SU-DHL-6 (cell line): ENCODE data around the gene PLSCR5.

Experiments used
- H2AFZ ChIP-seq: fragments of 200-600 bp; sonication (generic); 2 replicates; pipeline ENCODE4 v1.6.1; 2014; ENCODE audit warnings: low read depth, mild to moderate bottlenecking, moderate library complexity, mixed read lengths, antibody characterized with exemption, low read length; ENCODE audit not compliant: severe bottlenecking
- H3F3A ChIP-seq: fragments of 200-600 bp; shearing (Covaris generic); 2 replicates; pipeline ENCODE4 v1.6.0; 2016; ENCODE audit warnings: antibody characterized with exemption, mild to moderate bottlenecking; ENCODE audit not compliant: insufficient read depth
- H3K27ac ChIP-seq: fragments of 200-600 bp; sonication (generic); 2 replicates; pipeline ENCODE4 v1.5.1; 2016; ENCODE audit warnings: low read depth, mild to moderate bottlenecking, low read length, moderate library complexity, mixed read lengths
- H3K27me3 ChIP-seq: fragments of 200-600 bp; sonication (generic), shearing (Covaris generic); 2 replicates; pipeline ENCODE4 v1.6.0; 2014; ENCODE audit warnings: mild to moderate bottlenecking, low read length
- H3K36me3 ChIP-seq: fragments of 200-600 bp; sonication (generic); 2 replicates; pipeline ENCODE4 v1.6.1; 2014; ENCODE audit warnings: mild to moderate bottlenecking, low read length, mixed read lengths
- H3K4me2 ChIP-seq: fragments of 300-600, 200-600 bp; shearing (Covaris generic), sonication (generic); 2 replicates; pipeline ENCODE4 v1.6.0; 2014; ENCODE audit warnings: low read length, low read depth, mild to moderate bottlenecking; ENCODE audit not compliant: poor library complexity, severe bottlenecking
- H3K4me3 ChIP-seq: fragments of 200-600 bp; sonication (generic); 2 replicates; pipeline ENCODE4 v1.5.1; 2014; ENCODE audit warnings: antibody characterized with exemption, low read length, mild to moderate bottlenecking, mixed read lengths; ENCODE audit not compliant: insufficient read depth, poor library complexity, severe bottlenecking
- H3K79me2 ChIP-seq: fragments of 200-600 bp; sonication (generic); 2 replicates; pipeline ENCODE4 v1.6.1; 2014; ENCODE audit warnings: mild to moderate bottlenecking, low read length, moderate library complexity; ENCODE audit not compliant: insufficient read depth
- H3K9ac ChIP-seq: fragments of 200-600 bp; sonication (generic); 2 replicates; pipeline ENCODE4 v1.7.0; 2014; ENCODE audit warnings: mild to moderate bottlenecking, low read length
- H3K9me2 ChIP-seq: fragments of 200-600 bp; sonication (generic); replicated peaks from 2 replicates; pipeline ENCODE4 v1.6.1; 2014; ENCODE audit warnings: low read length; ENCODE audit not compliant: insufficient read depth
- H3K9me3 ChIP-seq: fragments of 200-600 bp; sonication (generic); 2 replicates; pipeline ENCODE4 v1.6.1; 2014; ENCODE audit warnings: low read length, mixed read lengths; ENCODE audit not compliant: insufficient read depth
- H4K20me1 ChIP-seq: fragments of 200-600 bp; sonication (generic); 2 replicates; pipeline ENCODE4 v1.6.1; 2014; ENCODE audit warnings: low read depth, mild to moderate bottlenecking, antibody characterized with exemption, low read length, moderate library complexity, mixed read lengths
- CTCF ChIP-seq: fragments of 200-600 bp; sonication (generic); IDR thresholded peaks from one replicate; pipeline ENCODE4 v1.5.1; 2017; ENCODE audit warnings: antibody characterized with exemption, mild to moderate bottlenecking, low read length, moderate library complexity; ENCODE audit not compliant: insufficient read depth, poor library complexity, severe bottlenecking
- EZH2phosphoT487 ChIP-seq: fragments of 200-600 bp; sonication (generic), shearing (Covaris generic); conservative IDR thresholded peaks from 2 replicates; pipeline ENCODE4 v1.6.1; 2018; ENCODE audit warnings: mild to moderate bottlenecking, antibody characterized with exemption, low read length, moderate library complexity, mixed read lengths

Gene PLSCR5

GRCh38 chr3:146546366-146546965 is 58.7 kb downstream of the PLSCR5 start:
- Histone ChIP-seq H3K36me3 (no peaks in the 10 kb centered on the region), H3F3A (no peaks in the 10 kb centered on the region), H3K9ac (no peak overlapping the region), H3K4me2 (no peak overlapping the region), H3K27me3 (no peaks in the 10 kb centered on the region), H3K4me3 (no peak overlapping the region), H3K9me3 (no peaks in the 10 kb centered on the region), H4K20me1 (no peaks in the 10 kb centered on the region), H3K9me2 (no peaks in the 10 kb centered on the region), H3K79me2 (no peaks in the 10 kb centered on the region), H3K27ac (no peak overlapping the region), H2AFZ (no peak overlapping the region)
- no peak for TF ChIP-seq EZH2phosphoT487
- no peak for TF ChIP-seq CTCF

GRCh38 chr3:146544929-146545528 is 60.1 kb downstream of the PLSCR5 start:
- Histone ChIP-seq H3K9me2 (no peaks in the 10 kb centered on the region), H3K36me3 (no peaks in the 10 kb centered on the region), H4K20me1 (no peaks in the 10 kb centered on the region), H3K9ac (peak overlapping the region; percentile 63), H3K4me3 (peak overlapping the region; percentile 60), H3K79me2 (no peaks in the 10 kb centered on the region), H3F3A (no peaks in the 10 kb centered on the region), H2AFZ (peak overlapping the region; percentile 64), H3K27me3 (no peaks in the 10 kb centered on the region), H3K4me2 (peak overlapping the region; percentile 50), H3K27ac (no peak overlapping the region), H3K9me3 (no peaks in the 10 kb centered on the region)
- TF ChIP-seq CTCF (no peak), EZH2phosphoT487 (no peak)

- peak within 1 kb of the TSS; percentile 63 for H3K9ac ChIP-seq
- H3K79me2 ChIP-seq: no peaks in the 10 kb centered on the region
- peak within 1 kb of the TSS; percentile 60 for H3K4me3 ChIP-seq
- H3K9me3 ChIP-seq: no peaks in the 10 kb centered on the region
- H4K20me1 ChIP-seq: no peaks in the 10 kb centered on the region
- H3K27me3 ChIP-seq: no peaks in the 10 kb centered on the region
- TF ChIP-seq EZH2phosphoT487 (no peak), CTCF (no peak)
- H3K27ac ChIP-seq: no peak within 1 kb of the TSS
- H2AFZ ChIP-seq: peak within 1 kb of the TSS; percentile 64
- H3K36me3 ChIP-seq: no peaks in the 10 kb centered on the region
- H3K4me2 ChIP-seq: peak within 1 kb of the TSS; percentile 50
- H3F3A ChIP-seq: no peaks in the 10 kb centered on the region
- no peaks in the 10 kb centered on the region for H3K9me2 ChIP-seq
Observed at GRCh38 chr3:146544002-146544928, 60.9 kb downstream of the PLSCR5 start, which contains the start of gene PLSCR1. Gene PLSCR1, minus strand, starts transcription at chr3:146544607. Its CDS starts 8,055 bp downstream, at chr3:146536552.
